ENCODE measurements around the gene RDH12.

The RDH12 gene

DNA sequence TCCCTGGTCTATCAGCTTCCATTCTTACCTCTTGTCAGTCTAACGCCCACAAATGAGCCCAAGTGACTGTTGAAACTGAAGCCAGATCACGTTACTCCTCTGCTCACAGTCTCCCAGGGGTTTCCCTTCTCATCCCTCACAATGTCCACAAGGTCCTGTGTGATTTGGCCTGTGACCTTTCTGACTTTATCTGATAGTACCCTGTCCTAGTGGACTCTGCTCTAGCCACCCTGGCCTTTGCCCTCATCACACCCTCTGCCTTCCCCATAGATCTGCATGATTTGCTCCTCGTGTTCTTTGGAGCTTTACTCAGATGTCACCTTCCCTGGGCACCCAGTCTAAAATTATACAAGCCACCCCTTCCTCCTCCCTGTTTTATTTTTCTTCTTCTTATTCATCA, 55.5 kb downstream of the RDH12 start:
- DNase-seq: no peak

- DNase-seq: no peak
These were observed 58.2 kb downstream of the RDH12 start for GRCh38 chr14:67759916-67760315.

DNA sequence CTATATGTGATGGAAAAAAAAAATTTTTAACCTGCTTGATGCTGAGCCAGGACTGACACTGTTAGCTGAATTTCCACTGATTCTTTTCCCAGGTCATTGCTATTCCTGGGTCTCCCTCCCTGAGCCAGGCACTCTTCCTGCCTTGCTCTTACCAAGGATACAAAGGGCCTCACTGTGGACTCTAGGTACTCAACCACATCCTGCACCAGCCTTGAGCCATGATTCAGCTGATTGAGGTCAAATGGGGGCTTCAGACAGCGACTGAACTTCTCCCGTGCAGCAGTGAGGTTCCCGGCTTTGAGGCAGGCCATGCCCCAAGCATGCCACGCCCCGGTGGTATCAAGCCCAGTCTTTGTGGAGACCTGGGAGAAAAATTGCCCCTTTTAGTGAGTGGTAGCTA, 60.4 kb downstream of the RDH12 start:
- no peak for DNase-seq

DNA sequence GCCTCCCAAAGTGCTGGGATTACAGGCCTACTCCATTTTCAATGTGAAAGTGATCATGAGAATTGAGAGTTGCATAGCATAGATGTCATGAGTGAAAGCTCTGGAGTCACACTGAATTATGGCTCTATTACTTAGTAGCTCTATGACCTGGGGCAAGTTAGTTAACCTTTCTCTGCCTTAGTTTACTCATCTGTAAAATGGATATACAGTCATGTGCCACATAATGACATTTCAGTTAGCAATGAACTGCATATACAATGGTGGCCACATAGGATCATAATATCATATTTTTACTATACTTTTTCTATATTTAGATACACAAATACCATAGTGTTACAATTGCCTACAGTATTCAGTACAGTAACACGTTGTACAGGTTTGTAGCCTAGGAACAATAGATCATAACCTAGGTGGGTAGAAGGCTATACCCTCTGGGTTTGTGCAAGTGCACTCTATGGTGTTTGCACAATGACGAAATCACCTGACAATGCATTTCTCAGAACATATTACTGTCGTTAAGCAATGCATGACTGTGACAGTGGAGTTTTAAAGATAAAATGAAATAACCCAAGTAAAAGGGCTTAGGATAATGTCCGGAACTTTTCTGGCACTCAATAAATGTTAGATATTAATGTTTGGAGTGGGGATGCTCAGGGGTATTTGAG, 61.6 kb downstream of the RDH12 start:
- DNase-seq: no peak

DNA sequence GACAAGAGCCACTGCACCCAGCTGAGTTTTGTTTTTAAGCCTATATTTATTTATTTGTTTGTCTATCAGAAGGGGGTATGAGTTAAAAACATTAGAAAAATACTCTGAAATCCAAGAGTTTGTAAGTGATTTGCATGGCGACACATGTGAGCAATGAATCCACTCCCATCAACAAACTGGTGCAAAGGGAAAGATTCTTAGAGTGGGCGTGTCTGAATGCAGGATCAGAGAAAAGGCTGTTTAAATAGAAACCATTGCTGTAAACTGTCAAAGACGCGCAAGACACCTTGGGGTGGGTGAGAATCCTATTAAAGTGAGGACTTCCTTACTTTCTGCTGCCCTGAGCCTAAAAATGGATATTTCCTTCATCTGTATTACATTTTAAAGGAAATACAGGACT, 62.8 kb downstream of the RDH12 start:
- DNase-seq: no peak

- no peak for DNase-seq
These were observed 63.6 kb downstream of the RDH12 start for GRCh38 chr14:67765192-67765834.

- DNase-seq: no peak
These were observed 64.5 kb downstream of the RDH12 start for GRCh38 chr14:67766035-67766680.

- no peak for DNase-seq
These were observed 66.5 kb downstream of the RDH12 start for GRCh38 chr14:67768219-67768618.

- DNase-seq: no peak
These were observed 72.2 kb downstream of the RDH12 start for GRCh38 chr14:67773844-67774377.

- no peak for DNase-seq
These were observed 75.1 kb downstream of the RDH12 start for GRCh38 chr14:67776653-67777322.

DNA sequence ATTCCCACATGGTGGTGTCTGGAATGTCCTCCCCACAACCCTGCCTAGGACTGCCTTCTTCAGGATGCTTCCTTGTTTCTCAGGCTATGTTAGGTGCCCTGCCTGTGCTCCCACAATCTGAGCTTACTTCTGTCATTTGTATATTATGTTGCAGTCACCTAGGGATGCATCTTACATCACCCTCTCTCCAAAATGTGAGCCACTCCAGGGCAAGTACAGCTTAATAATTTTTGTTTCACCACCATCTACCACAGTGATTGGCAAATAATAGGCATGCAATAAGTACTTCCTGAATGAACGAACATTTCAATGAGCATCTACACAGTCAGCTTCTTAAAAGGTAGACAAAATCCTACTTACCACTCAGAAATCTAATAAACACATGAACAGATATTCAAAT, 77.1 kb downstream of the RDH12 start:
- no peak for DNase-seq

GRCh38 chr14:67782090-67782489, 80.4 kb downstream of the RDH12 start:
- no peak for DNase-seq
